GM23338 (cell line): ENCODE data around the gene RPAP2. TPM values are rescaled to one million over a fixed set of nuclear protein-coding genes. Genes with fewer than 3 reads are reported as not detected.

Experiments used
- ATAC-seq: fragments of 200-7000 bp; cut with Tn5 transposase; 3 replicates; pipeline ENCODE4 v1.9.1; 2020
- DNase-seq: peaks from one replicate; pipeline ENCODE4 v3.0.0-alpha.2; 2015; ENCODE audit warnings: low spot score
- H2AFZ ChIP-seq: fragments of 200-600 bp; sonication (generic); 2 replicates; pipeline ENCODE4 v1.8.0; 2016; ENCODE audit warnings: antibody characterized with exemption, mild to moderate bottlenecking, moderate library complexity
- H3F3A ChIP-seq: fragments of 200-600 bp; sonication (generic); replicated peaks from 2 replicates; pipeline ENCODE4 v1.8.0; 2017; ENCODE audit warnings: antibody characterized with exemption, mixed run types, low read depth
- H3K27ac ChIP-seq: fragments of 200-600 bp; sonication (generic); 2 replicates; pipeline ENCODE4 v1.6.1; 2016; ENCODE audit warnings: low read depth
- H3K27me3 ChIP-seq: fragments of 200-600 bp; sonication (generic); 2 replicates; pipeline ENCODE4 v1.8.0; 2016; ENCODE audit warnings: mild to moderate bottlenecking, mixed run types, moderate library complexity; ENCODE audit not compliant: insufficient read depth
- H3K36me3 ChIP-seq: fragments of 200-600 bp; sonication (generic); 2 replicates; pipeline ENCODE4 v1.8.0; 2016; ENCODE audit warnings: mild to moderate bottlenecking; ENCODE audit not compliant: insufficient read depth
- H3K4me1 ChIP-seq: fragments of 200-600 bp; sonication (generic); 2 replicates; pipeline ENCODE4 v1.8.0; 2016; ENCODE audit warnings: mild to moderate bottlenecking, moderate library complexity; ENCODE audit not compliant: insufficient read depth
- H3K4me2 ChIP-seq: fragments of 200-600 bp; sonication (generic); 2 replicates; pipeline ENCODE4 v1.7.1; 2017; ENCODE audit warnings: mixed run types
- H3K4me3 ChIP-seq: fragments of 200-600 bp; sonication (generic); 2 replicates; pipeline ENCODE4 v1.6.1; 2016; ENCODE audit warnings: mixed run types
- H3K79me2 ChIP-seq: fragments of 200-600 bp; sonication (generic); replicated peaks from 2 replicates; pipeline ENCODE4 v1.8.0; 2017; ENCODE audit warnings: mild to moderate bottlenecking; ENCODE audit not compliant: insufficient read depth
- H3K9me2 ChIP-seq: fragments of 200-600 bp; sonication (generic); 2 replicates; pipeline ENCODE4 v1.8.0; 2017; ENCODE audit not compliant: insufficient read depth
- H4K20me1 ChIP-seq: fragments of 200-600 bp; sonication (generic); replicated peaks from 2 replicates; pipeline ENCODE4 v1.8.0; 2017; ENCODE audit warnings: mild to moderate bottlenecking; ENCODE audit not compliant: insufficient read depth
- H3K27ac Mint-ChIP-seq: 2 replicates; pipeline ENCODE4 v1.8.0; 2020; ENCODE audit warnings: inconsistent platforms, mild to moderate bottlenecking, moderate library complexity, mixed read lengths
- H3K27me3 Mint-ChIP-seq: 3 replicates; pipeline ENCODE4 v1.8.0; 2022; ENCODE audit warnings: low read depth, mild to moderate bottlenecking, moderate library complexity, mixed read lengths, inconsistent platforms; ENCODE audit not compliant: insufficient read depth, poor library complexity
- H3K36me3 Mint-ChIP-seq: 3 replicates; pipeline ENCODE4 v1.8.0; 2021; ENCODE audit warnings: low read depth, mild to moderate bottlenecking, inconsistent platforms, moderate library complexity, mixed read lengths
- H3K4me1 Mint-ChIP-seq: 3 replicates; pipeline ENCODE4 v1.8.0; 2020; ENCODE audit warnings: mild to moderate bottlenecking, inconsistent platforms, mixed read lengths
- H3K4me3 Mint-ChIP-seq: 3 replicates; pipeline ENCODE4 v1.8.0; 2021; ENCODE audit warnings: moderate library complexity, mild to moderate bottlenecking, inconsistent platforms, mixed read lengths
- H3K9me3 Mint-ChIP-seq: 3 replicates; pipeline ENCODE4 v1.8.0; 2020; ENCODE audit warnings: moderate library complexity, mild to moderate bottlenecking, inconsistent platforms, mixed read lengths
- CREB1 ChIP-seq: fragments of 250-450 bp; sonication (Bioruptor Pico); IDR thresholded peaks from 2 replicates; pipeline ENCODE4 v1.5.0; 2020; ENCODE audit warnings: low read depth, mild to moderate bottlenecking, moderate library complexity
- CTCF ChIP-seq, 2 experiments: fragments of 200-600 bp in 1 of 2; sonication (generic) in 1 of 2; conservative IDR thresholded peaks; 2 replicates each; pipeline versions ENCODE4 v1.5.1 to v1.6.1; 2016 to 2017; ENCODE audit warnings: antibody characterized with exemption in 2 of 2, low read depth in 2 of 2, mild to moderate bottlenecking in 2 of 2, moderate library complexity in 1 of 2
- ETS1 ChIP-seq: IDR thresholded peaks from 2 replicates; pipeline ENCODE4 v1.6.1; 2016; ENCODE audit warnings: antibody characterized with exemption
- EZH2 ChIP-seq: fragments of 200-600 bp; sonication (generic); IDR thresholded peaks from one replicate; pipeline ENCODE4 v1.8.0; 2017; ENCODE audit warnings: antibody characterized with exemption, mild to moderate bottlenecking, low read depth; ENCODE audit not compliant: unreplicated experiment
- EZH2phosphoT487 ChIP-seq: fragments of 200-600 bp; sonication (generic); IDR thresholded peaks from one replicate; pipeline ENCODE4 v1.8.1; 2018; ENCODE audit warnings: antibody characterized with exemption; ENCODE audit not compliant: unreplicated experiment
- JUNB ChIP-seq: IDR thresholded peaks from one replicate; pipeline ENCODE4 v1.6.1; 2016; ENCODE audit warnings: antibody characterized with exemption; ENCODE audit not compliant: unreplicated experiment
- NANOG ChIP-seq: IDR thresholded peaks from 2 replicates; pipeline ENCODE4 v1.6.1; 2016; ENCODE audit warnings: antibody characterized with exemption, borderline replicate concordance
- POLR2AphosphoS5 ChIP-seq: IDR thresholded peaks from 2 replicates; pipeline ENCODE4 v1.6.1; 2016; ENCODE audit warnings: antibody characterized with exemption, low read depth
- REST ChIP-seq: IDR thresholded peaks from one replicate; pipeline ENCODE4 v1.6.1; 2018; ENCODE audit warnings: antibody characterized with exemption; ENCODE audit not compliant: unreplicated experiment
- STAT1 ChIP-seq: IDR thresholded peaks from one replicate; pipeline ENCODE4 v1.6.1; 2016; ENCODE audit warnings: antibody characterized with exemption; ENCODE audit not compliant: unreplicated experiment
- ZNF114 ChIP-seq: fragments of 250-450 bp; sonication (Bioruptor Pico); IDR thresholded peaks from 2 replicates; pipeline ENCODE4 v1.5.0; 2020; ENCODE audit warnings: mild to moderate bottlenecking, moderate library complexity
- ZNF331 ChIP-seq: fragments of 250-450 bp; sonication (Bioruptor Pico); IDR thresholded peaks from 2 replicates; pipeline ENCODE4 v1.5.0; 2020; ENCODE audit warnings: low read depth, mild to moderate bottlenecking, moderate library complexity
- ZNF462 ChIP-seq: fragments of 250-450 bp; sonication (Bioruptor Pico); IDR thresholded peaks from 2 replicates; pipeline ENCODE4 v1.5.0; 2020; ENCODE audit warnings: mild to moderate bottlenecking, moderate library complexity
- polyA plus RNA-seq: library from polyadenylated mRNA; unstranded; fragments of >200 nt; fragmentation: Nextera tagmentation; extraction: Ambion mirVana; gene quantifications from 2 replicates; pipeline ENCODE4 v1.2.1, GENCODE V29; 2016
- total RNA-seq: library from RNA; depleted of rRNA; stranded (reverse); fragments of >200 nt; shearing (Covaris generic); gene quantifications from 2 replicates; pipeline ENCODE4 v1.2.3, GENCODE V29; 2014

The RPAP2 gene
- total and polyA plus RNA-seq, 2 experiments from 2014 or later: 26.6 to 30.4 TPM

GRCh38 chr1:92342401-92342800 is 43.5 kb downstream of the RPAP2 start:
- no peaks in the 10 kb centered on the region for H3K79me2 ChIP-seq
- Mint-ChIP-seq H3K27ac (no peak overlapping the region), H3K27me3 (no peaks in the 10 kb centered on the region), H3K36me3 (peaks cover 2% of the 10 kb centered on the region; the same call in 1 of the 3 replicates), H3K4me1 (no peaks in the 10 kb centered on the region), H3K4me3 (no peak overlapping the region), H3K9me3 (no peaks in the 10 kb centered on the region)
- no peaks in the 10 kb centered on the region for H3K4me1 ChIP-seq
- H4K20me1 ChIP-seq: 0 out of 2 replicates have a peak, but pooled peaks cover 5% of the 10 kb centered on the region
- no peak overlapping the region for H3K4me2 ChIP-seq
- H3K36me3 ChIP-seq: no peaks in the 10 kb centered on the region
- H3K27me3 ChIP-seq: no peaks in the 10 kb centered on the region
- DNase-seq (no peak), ATAC-seq (no peak)
- TF ChIP-seq CREB1 (CRISPR knock-in tag): no peak
- no peak for TF ChIP-seq ETS1
- no peak for TF ChIP-seq EZH2phosphoT487
- no peak for TF ChIP-seq EZH2
- no peak for TF ChIP-seq CTCF (conservative IDR thresholded peaks at IDR 0.05; ENCODE audit: low read depth in 2 of 2)
- TF ChIP-seq JUNB: no peak
- no peak for TF ChIP-seq STAT1
- TF ChIP-seq POLR2AphosphoS5: no peak
- TF ChIP-seq ZNF114 (CRISPR knock-in tag): no peak
- TF ChIP-seq NANOG: no peak
- TF ChIP-seq ZNF331: no peak
- no peak for TF ChIP-seq REST
- TF ChIP-seq ZNF462: no peak
- H3F3A ChIP-seq: no peaks in the 10 kb centered on the region
- no peak overlapping the region for H2AFZ ChIP-seq
- H3K4me3 ChIP-seq: no peak overlapping the region
- no peaks in the 10 kb centered on the region for H3K9me2 ChIP-seq
- no peak overlapping the region for H3K27ac ChIP-seq
